Measurements from ENCODE around the gene ZNF135. TPM values are rescaled to one million over a fixed set of nuclear protein-coding genes. Genes with fewer than 3 reads are reported as not detected.

Gene ZNF135
- polyA plus RNA-seq, 1 of the 3 experiments (the other 2 are of a cell fraction): 0.41 TPM

GRCh38 chr19:58088521-58089052, 29.5 kb downstream of the ZNF135 start:
- H3K4me2 ChIP-seq: no peak overlapping the region
- H3K27ac ChIP-seq (ENCODE audit: low read depth in 2 of 2, low read length in 1 of 2): no peak overlapping the region
- no peak for TF ChIP-seq GATA2 (CRISPR knock-in tag; IDR thresholded peaks at IDR 0.05)
- no peak for TF ChIP-seq FOSL2 (IDR thresholded peaks at IDR 0.05; ENCODE audit: borderline replicate concordance, low read depth)
- TF ChIP-seq EP300 (IDR thresholded peaks at IDR 0.05; ENCODE audit: borderline replicate concordance in 1 of 2, low read depth in 1 of 2, low read length in 1 of 2): no peak
- no peak for TF ChIP-seq CHD2 (IDR thresholded peaks at IDR 0.05; ENCODE audit: low read length, partially characterized antibody)
- TF ChIP-seq MAX (IDR thresholded peaks at IDR 0.05; ENCODE audit: low read depth): no peak
- no peak for TF ChIP-seq GABPA (IDR thresholded peaks at IDR 0.05; ENCODE audit: low read depth)
- TF ChIP-seq FOXJ3 (CRISPR knock-in tag; IDR thresholded peaks at IDR 0.05): no peak
- no peak for TF ChIP-seq TEAD4 (IDR thresholded peaks at IDR 0.05; ENCODE audit: borderline replicate concordance, insufficient read depth)
- no peak for TF ChIP-seq JUND (IDR thresholded peaks at IDR 0.05)
- TF ChIP-seq TAF1 (IDR thresholded peaks at IDR 0.05; ENCODE audit: borderline replicate concordance, low read depth, low read length): no peak
- TF ChIP-seq RFX5 (IDR thresholded peaks at IDR 0.05; ENCODE audit: low read length): no peak
- TF ChIP-seq PBX3 (IDR thresholded peaks at IDR 0.05): no peak
- TF ChIP-seq MXI1 (IDR thresholded peaks at IDR 0.05; ENCODE audit: low read depth, low read length): no peak
- no peak for TF ChIP-seq RXRA (IDR thresholded peaks at IDR 0.05; ENCODE audit: borderline replicate concordance, low read depth)
- TF ChIP-seq YY1 (IDR thresholded peaks at IDR 0.05; ENCODE audit: low read depth): no peak
- TF ChIP-seq RAD21 (IDR thresholded peaks at IDR 0.05; ENCODE audit: low read length): no peak
- no peak for TF ChIP-seq REST (IDR thresholded peaks at IDR 0.05; ENCODE audit: low read depth, low read length)
- TF ChIP-seq USF2 (IDR thresholded peaks at IDR 0.05; ENCODE audit: borderline replicate concordance, low read depth, low read length): no peak
- no peak for TF ChIP-seq TCF12 (IDR thresholded peaks at IDR 0.05)
- no peaks in the 10 kb centered on the region for H3K36me3 ChIP-seq (replicated peaks in 1 of 2; ENCODE audit: control insufficient read depth in 1 of 2, insufficient read depth in 2 of 2, low read length in 1 of 2)
- no peak for DNase-seq
- H3K9ac ChIP-seq: no peak overlapping the region
- no peaks in the 10 kb centered on the region for H3K79me2 ChIP-seq (ENCODE audit: insufficient read depth)
- no peaks in the 10 kb centered on the region for H4K20me1 ChIP-seq (ENCODE audit: insufficient read depth)
- no peaks in the 10 kb centered on the region for H3K4me1 ChIP-seq (ENCODE audit: control insufficient read depth in 1 of 2, insufficient read depth in 2 of 2, low read depth in 1 of 2, low read length in 1 of 2)
- no peaks in the 10 kb centered on the region for H3K9me3 ChIP-seq
- no peak overlapping the region; a peak in 1 of 4 replicates for H3K4me3 ChIP-seq (ENCODE audit: low read depth in 2 of 2, low read length in 1 of 2)
- no peaks in the 10 kb centered on the region for H3K27me3 ChIP-seq (ENCODE audit: insufficient read depth)
- WGBS (ENCODE audit: low lambda C conversion rate): 77% methylated on average over 11 of the region's 13 CpGs
- POLR2A ChIA-PET: no interaction called here
- H2AFZ ChIP-seq (ENCODE audit: low read depth): no peak overlapping the region
- H3K9me2 ChIP-seq: no peaks in the 10 kb centered on the region
- no peaks in the 10 kb centered on the region for H3F3A ChIP-seq (replicated peaks; ENCODE audit: insufficient read depth)
- CTCF ChIA-PET: no interaction called here

Measured in SK-N-SH (cell line).